Measurements from ENCODE around the gene EPB41L4B.

DNA sequence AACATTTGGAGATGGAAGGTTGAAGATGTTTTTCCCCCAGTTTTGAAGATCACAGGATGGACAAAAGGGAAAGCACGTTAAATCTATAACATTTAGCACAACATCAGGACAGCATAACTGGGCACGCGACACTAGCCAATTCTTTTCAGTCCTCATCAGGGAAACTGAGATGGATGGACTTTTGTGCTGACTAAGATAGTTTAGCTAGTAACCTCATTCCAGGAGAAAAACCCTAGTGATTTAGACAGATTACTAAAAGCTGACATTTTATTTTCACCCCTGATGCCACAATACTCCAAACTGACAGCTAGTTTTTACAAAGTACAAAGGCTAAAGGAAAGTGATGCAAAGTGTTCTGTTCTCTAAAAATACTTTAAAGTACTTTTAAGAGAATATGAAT is 53.3 kb downstream of the EPB41L4B start:
- TF ChIP-seq, protein P1, sequence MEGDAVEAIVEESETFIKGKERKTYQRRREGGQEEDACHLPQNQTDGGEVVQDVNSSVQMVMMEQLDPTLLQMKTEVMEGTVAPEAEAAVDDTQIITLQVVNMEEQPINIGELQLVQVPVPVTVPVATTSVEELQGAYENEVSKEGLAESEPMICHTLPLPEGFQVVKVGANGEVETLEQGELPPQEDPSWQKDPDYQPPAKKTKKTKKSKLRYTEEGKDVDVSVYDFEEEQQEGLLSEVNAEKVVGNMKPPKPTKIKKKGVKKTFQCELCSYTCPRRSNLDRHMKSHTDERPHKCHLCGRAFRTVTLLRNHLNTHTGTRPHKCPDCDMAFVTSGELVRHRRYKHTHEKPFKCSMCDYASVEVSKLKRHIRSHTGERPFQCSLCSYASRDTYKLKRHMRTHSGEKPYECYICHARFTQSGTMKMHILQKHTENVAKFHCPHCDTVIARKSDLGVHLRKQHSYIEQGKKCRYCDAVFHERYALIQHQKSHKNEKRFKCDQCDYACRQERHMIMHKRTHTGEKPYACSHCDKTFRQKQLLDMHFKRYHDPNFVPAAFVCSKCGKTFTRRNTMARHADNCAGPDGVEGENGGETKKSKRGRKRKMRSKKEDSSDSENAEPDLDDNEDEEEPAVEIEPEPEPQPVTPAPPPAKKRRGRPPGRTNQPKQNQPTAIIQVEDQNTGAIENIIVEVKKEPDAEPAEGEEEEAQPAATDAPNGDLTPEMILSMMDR (IDR thresholded peaks at IDR 0.05; ENCODE audit: low read depth, low read length), result no peak
- TF ChIP-seq POLR2A (IDR thresholded peaks at IDR 0.05; ENCODE audit: extremely low read depth, insufficient read length) (no peak), MYC (IDR thresholded peaks at IDR 0.05; ENCODE audit: low read depth, low read length) (no peak), MAX (IDR thresholded peaks at IDR 0.05; ENCODE audit: low read depth, low read length) (no peak)

All from NB4 (cell line).